Mammary epithelial cell (primary cell): Measurements from ENCODE around the gene TESK2.

Experiments
- EZH2 ChIP-seq: IDR thresholded peaks from 2 replicates; pipeline ENCODE4 v1.6.1; 2012; ENCODE audit warnings: low read length, inconsistent platforms, borderline replicate concordance
- TF ChIP-seq, protein P1 (sequence below), 2 donors: IDR thresholded peaks in 1 of 2; conservative IDR thresholded peaks in 1 of 2; 2 replicates each; pipeline ENCODE4 v1.5.1; 2011 to 2012; ENCODE audit warnings: inconsistent platforms in 2 of 2, low read length in 2 of 2, mild to moderate bottlenecking in 2 of 2, control low read depth in 1 of 2, low read depth in 1 of 2; ENCODE audit not compliant: insufficient read depth in 1 of 2; ENCODE audit errors: extremely low read depth in 1 of 2

DNA sequence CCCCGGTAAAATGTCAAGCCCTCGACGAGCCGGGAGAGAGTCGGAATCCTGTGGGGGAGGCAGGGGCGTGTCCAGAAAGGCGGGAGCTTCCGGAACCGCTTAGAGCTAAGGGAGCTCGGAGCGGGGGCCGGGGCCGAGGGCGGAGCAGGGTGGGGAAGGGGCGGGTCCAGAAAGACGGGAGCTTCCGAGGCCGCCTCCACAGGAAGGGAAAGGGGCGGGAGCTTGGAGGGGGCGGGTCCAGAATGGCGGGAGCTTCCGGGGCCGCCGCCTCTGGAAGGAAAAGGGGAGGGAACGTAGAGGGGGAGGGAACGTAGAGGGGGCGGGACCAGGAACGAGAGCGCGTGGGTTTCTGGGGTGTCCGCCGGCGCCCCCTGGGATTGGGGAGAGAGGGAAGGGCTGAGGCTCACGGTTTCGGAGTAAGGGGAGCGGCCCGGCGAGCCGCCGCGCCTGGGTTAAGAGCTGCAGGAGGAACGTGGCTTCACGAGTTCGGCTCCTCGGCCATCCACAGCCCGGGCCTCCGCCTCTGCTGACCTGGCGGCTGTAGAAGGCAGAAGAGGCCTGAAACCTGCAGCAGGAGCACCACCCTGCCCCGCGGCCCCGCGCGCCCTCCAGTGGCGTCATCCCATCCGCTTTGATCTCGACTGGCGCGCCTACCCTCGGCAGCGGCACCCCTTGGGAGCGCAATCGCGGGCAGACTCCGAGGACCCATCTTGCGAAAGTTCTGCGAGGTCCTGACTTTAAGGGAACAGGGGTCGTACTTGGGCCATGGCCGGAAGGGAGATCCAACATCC is 187.2 kb downstream of the TESK2 start:
- TF ChIP-seq EZH2 = no peak
- TF ChIP-seq, protein P1, sequence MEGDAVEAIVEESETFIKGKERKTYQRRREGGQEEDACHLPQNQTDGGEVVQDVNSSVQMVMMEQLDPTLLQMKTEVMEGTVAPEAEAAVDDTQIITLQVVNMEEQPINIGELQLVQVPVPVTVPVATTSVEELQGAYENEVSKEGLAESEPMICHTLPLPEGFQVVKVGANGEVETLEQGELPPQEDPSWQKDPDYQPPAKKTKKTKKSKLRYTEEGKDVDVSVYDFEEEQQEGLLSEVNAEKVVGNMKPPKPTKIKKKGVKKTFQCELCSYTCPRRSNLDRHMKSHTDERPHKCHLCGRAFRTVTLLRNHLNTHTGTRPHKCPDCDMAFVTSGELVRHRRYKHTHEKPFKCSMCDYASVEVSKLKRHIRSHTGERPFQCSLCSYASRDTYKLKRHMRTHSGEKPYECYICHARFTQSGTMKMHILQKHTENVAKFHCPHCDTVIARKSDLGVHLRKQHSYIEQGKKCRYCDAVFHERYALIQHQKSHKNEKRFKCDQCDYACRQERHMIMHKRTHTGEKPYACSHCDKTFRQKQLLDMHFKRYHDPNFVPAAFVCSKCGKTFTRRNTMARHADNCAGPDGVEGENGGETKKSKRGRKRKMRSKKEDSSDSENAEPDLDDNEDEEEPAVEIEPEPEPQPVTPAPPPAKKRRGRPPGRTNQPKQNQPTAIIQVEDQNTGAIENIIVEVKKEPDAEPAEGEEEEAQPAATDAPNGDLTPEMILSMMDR (conservative IDR thresholded peaks at IDR 0.05 in 1 of 2, IDR thresholded peaks at IDR 0.05 in 1 of 2; ENCODE audit: extremely low read depth in 1 of 2, insufficient read depth in 1 of 2, low read depth in 1 of 2, low read length in 2 of 2) = peak; percentile 17 to 65
